IMR-90 (cell line): ENCODE data around the gene ZBTB44. TPM values are rescaled to one million over a fixed set of nuclear protein-coding genes. Genes with fewer than 3 reads are reported as not detected.

Experiments
- ATAC-seq: fragments of 200-7000 bp; cut with Tn5 transposase; 2 replicates; pipeline ENCODE4 v1.9.1; 2020; ENCODE audit warnings: low read depth, mild to moderate bottlenecking, moderate library complexity
- BruUV-seq: library from RNA; stranded (reverse); fragments of 400-500 nt; replicated peaks from 2 replicates; lab custom pipeline; 2021; lab: Mats Ljungman, UMichigan
- CTCF ChIA-PET: fragments of 300-600 bp; formaldehyde crosslinking; extraction: SDS; loops from one replicate; lab custom pipeline; 2021; ENCODE audit warnings: antibody characterized with exemption; lab: Yijun Ruan, JAX
- POLR2A ChIA-PET: fragments of 300-600 bp; sonication (Branson Sonifier 250); formaldehyde crosslinking; loops from one replicate; lab custom pipeline; 2022; ENCODE audit warnings: antibody characterized with exemption; ENCODE audit not compliant: unreplicated experiment; lab: Charles Lee
- DNase-seq: peaks from one replicate; pipeline ENCODE4 v3.0.0; 2013
- H2AFZ ChIP-seq: replicated peaks from 2 replicates; pipeline ENCODE3; 2013; ENCODE audit warnings: low read length, mild to moderate bottlenecking; ENCODE audit not compliant: poor library complexity
- H2AK5ac ChIP-seq: 2 replicates; pipeline ENCODE4 v1.6.1; 2013; ENCODE audit warnings: low read depth, low read length, inconsistent platforms
- H2AK9ac ChIP-seq: replicated peaks from 2 replicates; pipeline ENCODE3; 2013; ENCODE audit warnings: mild to moderate bottlenecking, low read depth, low read length, moderate library complexity; ENCODE audit not compliant: poor library complexity
- H2BK120ac ChIP-seq: 2 replicates; pipeline ENCODE4 v1.6.1; 2013; ENCODE audit warnings: low read depth, low read length, inconsistent platforms
- H2BK15ac ChIP-seq: 3 replicates; pipeline ENCODE4 v1.6.1; 2013; ENCODE audit warnings: low read depth, low read length, inconsistent platforms
- H2BK20ac ChIP-seq: 2 replicates; pipeline ENCODE4 v1.6.1; 2013; ENCODE audit warnings: low read depth, mild to moderate bottlenecking, inconsistent platforms, low read length, moderate library complexity
- H2BK5ac ChIP-seq: 2 replicates; pipeline ENCODE4 v1.6.1; 2013; ENCODE audit warnings: mild to moderate bottlenecking, low read depth, low read length, inconsistent platforms; ENCODE audit not compliant: poor library complexity, severe bottlenecking
- H3K14ac ChIP-seq: replicated peaks from 2 replicates; pipeline ENCODE4 v1.6.1; 2013; ENCODE audit warnings: low read depth, low read length, inconsistent platforms
- H3K18ac ChIP-seq: 2 replicates; pipeline ENCODE4 v1.6.1; 2013; ENCODE audit warnings: low read depth, low read length, control low read depth
- H3K23ac ChIP-seq: 2 replicates; pipeline ENCODE4 v1.6.1; 2013; ENCODE audit warnings: low read depth, low read length, inconsistent platforms
- H3K27ac ChIP-seq: 2 replicates; pipeline ENCODE4 v1.5.1; 2013; ENCODE audit warnings: mild to moderate bottlenecking, control low read depth, low read length; ENCODE audit not compliant: insufficient read depth
- H3K27me3 ChIP-seq: 2 replicates; pipeline ENCODE4 v1.6.1; 2013; ENCODE audit warnings: low read length; ENCODE audit not compliant: control insufficient read depth, insufficient read depth
- H3K36me3 ChIP-seq: 2 replicates; pipeline ENCODE4 v1.6.1; 2013; ENCODE audit warnings: low read length, mixed read lengths; ENCODE audit not compliant: control insufficient read depth, insufficient read depth
- H3K4ac ChIP-seq: 2 replicates; pipeline ENCODE4 v1.6.1; 2013; ENCODE audit warnings: low read depth, low read length, inconsistent platforms
- H3K4me1 ChIP-seq: 2 replicates; pipeline ENCODE4 v1.6.1; 2013; ENCODE audit warnings: low read length, mixed read lengths; ENCODE audit not compliant: control insufficient read depth, insufficient read depth
- H3K4me2 ChIP-seq: 2 replicates; pipeline ENCODE4 v1.6.1; 2013; ENCODE audit warnings: low read depth, mild to moderate bottlenecking, control low read depth, low read length, moderate library complexity
- H3K4me3 ChIP-seq: 2 replicates; pipeline ENCODE4 v1.5.1; 2013; ENCODE audit warnings: low read depth, mild to moderate bottlenecking, control low read depth, low read length, moderate library complexity; ENCODE audit not compliant: insufficient read depth
- H3K56ac ChIP-seq: 2 replicates; pipeline ENCODE4 v1.6.1; 2013; ENCODE audit warnings: low read length, inconsistent platforms; ENCODE audit not compliant: insufficient read depth; ENCODE audit errors: extremely low read depth
- H3K79me1 ChIP-seq, 2 experiments: 2 replicates each; pipeline ENCODE4 v1.6.1; 2013; ENCODE audit warnings: low read length in 2 of 2, inconsistent platforms in 1 of 2, low read depth in 1 of 2
- H3K9ac ChIP-seq: 2 replicates; pipeline ENCODE4 v1.6.1; 2013; ENCODE audit warnings: low read depth, low read length, control low read depth
- H3K9me1 ChIP-seq: 2 replicates; pipeline ENCODE4 v1.6.1; 2013; ENCODE audit warnings: low read length, inconsistent platforms; ENCODE audit not compliant: insufficient read depth
- H3K9me3 ChIP-seq: 2 replicates; pipeline ENCODE4 v1.6.1; 2013; ENCODE audit warnings: low read length; ENCODE audit not compliant: control insufficient read depth, insufficient read depth
- H4K20me1 ChIP-seq: 2 replicates; pipeline ENCODE4 v1.6.1; 2013; ENCODE audit warnings: low read length, inconsistent platforms; ENCODE audit not compliant: insufficient read depth
- H4K5ac ChIP-seq: 2 replicates; pipeline ENCODE4 v1.6.1; 2013; ENCODE audit warnings: mild to moderate bottlenecking, low read depth, low read length, control low read depth
- H4K8ac ChIP-seq, 2 experiments: 2 replicates each; pipeline ENCODE4 v1.6.1; 2013; ENCODE audit warnings: low read depth in 2 of 2, low read length in 2 of 2, control low read depth in 1 of 2, inconsistent platforms in 1 of 2
- H4K91ac ChIP-seq: 2 replicates; pipeline ENCODE4 v1.6.1; 2013; ENCODE audit warnings: low read depth, low read length, inconsistent platforms; ENCODE audit not compliant: insufficient read depth
- FOS ChIP-seq: fragments of 150-350 bp; IDR thresholded peaks from 2 replicates; pipeline ENCODE4 v1.6.1; 2016; ENCODE audit warnings: low read depth, low read length
- RCOR1 ChIP-seq: IDR thresholded peaks from 2 replicates; pipeline ENCODE4 v1.6.1; 2012; ENCODE audit warnings: mild to moderate bottlenecking, low read length, improper control_type of control experiment; ENCODE audit not compliant: insufficient replicate concordance
- WGBS, 2 experiments: methylation state at CpG; one replicate each; pipeline versions ENCODE4 v1.1.5 to v1.1.7; 2013; ENCODE audit warnings: missing lambda C conversion rate in 2 of 2; ENCODE audit not compliant: insufficient read length in 1 of 2; ENCODE audit errors: extremely low coverage in 2 of 2; 5-methylcytosine and 5-hydroxymethylcytosine counted together
- dilution Hi-C: fragments of 300-500 bp; cut with HindIII; formaldehyde crosslinking; loops from one replicate; pipeline ENCODE4 v1.14.3; 2018; ENCODE audit warnings: low sequenced_read_pairs; ENCODE audit not compliant: unreplicated experiment
- in situ Hi-C: fragments of 300-500 bp; cut with MboI; formaldehyde crosslinking; loops from 3 replicates; pipeline ENCODE4 v1.14.3; 2019; ENCODE audit warnings: low sequenced_read_pairs, inconsistent platforms, mixed read lengths
- intact Hi-C: fragments of 100-400 bp; cut with micrococcal nuclease; formaldehyde crosslinking; loops from 2 replicates; pipeline ENCODE4 v1.10.0; 2022
- polyA plus RNA-seq, 3 experiments: library from polyadenylated mRNA; depleted of rRNA; stranded (reverse); fragments of >200 nt; gene quantifications; 2 replicates each; pipeline ENCODE4 v1.2.3, GENCODE V29; 2012; ENCODE audit warnings: low replicate concordance in 1 of 3
- total RNA-seq: library from RNA; depleted of rRNA; stranded (reverse); fragments of >200 nt; gene quantifications from 2 replicates; pipeline ENCODE4 v1.2.3, GENCODE V29; 2012

ZBTB44 gene
- total and polyA plus RNA-seq, 2 of the 4 experiments (the other 2 are of a cell fraction): 6.9 to 23.3 TPM

DNA sequence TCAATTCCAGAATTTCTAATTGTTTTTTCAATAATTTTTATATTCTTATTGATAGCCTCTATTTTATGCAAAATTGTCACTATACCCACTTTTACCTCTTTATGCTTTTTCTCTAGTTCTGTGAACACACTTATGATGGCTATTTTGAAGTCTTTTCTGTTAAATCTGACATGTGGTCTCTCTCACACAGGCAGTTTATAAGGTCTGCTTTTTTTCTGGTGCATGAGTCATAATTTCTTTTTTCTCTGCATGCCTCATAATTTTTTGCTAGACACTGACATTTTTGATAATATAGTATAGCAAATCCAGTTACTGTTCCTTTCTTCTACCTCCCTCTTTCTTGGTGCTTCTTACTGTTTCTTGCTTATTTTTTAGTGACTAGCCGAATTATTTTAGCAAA, 36.0 kb downstream of the ZBTB44 start:
- no peak overlapping the region for H3K18ac ChIP-seq
- BruUV-seq: no TSS peak
- no peak overlapping the region for H2AK5ac ChIP-seq
- no peaks in the 10 kb centered on the region for H3K4me1 ChIP-seq
- H4K8ac ChIP-seq: no peak overlapping the region
- no peak overlapping the region for H3K56ac ChIP-seq
- in situ Hi-C loops: no loop called here
- no peak overlapping the region for H3K4ac ChIP-seq
- H2BK20ac ChIP-seq: no peak overlapping the region
- H4K20me1 ChIP-seq: no peaks in the 10 kb centered on the region
- TF ChIP-seq RCOR1 (no peak), FOS (peak; percentile 14; the same call in 1 of the 2 replicates)
- POLR2A ChIA-PET: interaction anchor here (0.5 kb wide), 1 partner anchor 36 kb away, joined by 3 read pairs; the partner anchor contains the start of gene ZBTB44
- ATAC-seq (no peak), DNase-seq (peak; percentile 32)
- WGBS, 2 experiments: 100% methylated on average over 1 of the region's 1 CpG; no CpG with 5 or more reads in 1 of the 2 experiments
- H3K27me3 ChIP-seq: no peaks in the 10 kb centered on the region
- no peaks in the 10 kb centered on the region for H3K9me1 ChIP-seq
- no peak overlapping the region for H4K5ac ChIP-seq
- no peaks in the 10 kb centered on the region for H3K36me3 ChIP-seq
- H3K27ac ChIP-seq: no peak overlapping the region
- no peak overlapping the region for H3K4me2 ChIP-seq
- H3K14ac ChIP-seq: no peak overlapping the region
- no peak overlapping the region for H2BK5ac ChIP-seq
- CTCF ChIA-PET: interaction anchor here (0.6 kb wide), 1 partner anchor 257 kb away, joined by 8 read pairs; no protein-coding TSS in a partner anchor
- H3K4me3 ChIP-seq: no peak overlapping the region
- H2AK9ac ChIP-seq: no peak overlapping the region
- dilution Hi-C loops: no loop called here
- H3K79me1 ChIP-seq: peaks cover 0 to 3% of the 10 kb centered on the region in 2 experiments; a peak in 2 of 4 replicates
- H4K91ac ChIP-seq: no peak overlapping the region
- H2BK15ac ChIP-seq: no peak overlapping the region
- no peak overlapping the region for H3K9ac ChIP-seq
- peaks cover 5% of the 10 kb centered on the region for H3K9me3 ChIP-seq
- no peak overlapping the region for H2AFZ ChIP-seq
- intact Hi-C loops: no loop called here
- H3K23ac ChIP-seq: no peak overlapping the region
- H2BK120ac ChIP-seq: no peak overlapping the region
